Measurements from ENCODE around the gene GOLGA8M.
"Not testable (repeated sequence)": the region's sequence is repeated elsewhere in the genome, so short reads cannot be mapped to it uniquely, and the experiment has no call there.

Gene GOLGA8M

DNA sequence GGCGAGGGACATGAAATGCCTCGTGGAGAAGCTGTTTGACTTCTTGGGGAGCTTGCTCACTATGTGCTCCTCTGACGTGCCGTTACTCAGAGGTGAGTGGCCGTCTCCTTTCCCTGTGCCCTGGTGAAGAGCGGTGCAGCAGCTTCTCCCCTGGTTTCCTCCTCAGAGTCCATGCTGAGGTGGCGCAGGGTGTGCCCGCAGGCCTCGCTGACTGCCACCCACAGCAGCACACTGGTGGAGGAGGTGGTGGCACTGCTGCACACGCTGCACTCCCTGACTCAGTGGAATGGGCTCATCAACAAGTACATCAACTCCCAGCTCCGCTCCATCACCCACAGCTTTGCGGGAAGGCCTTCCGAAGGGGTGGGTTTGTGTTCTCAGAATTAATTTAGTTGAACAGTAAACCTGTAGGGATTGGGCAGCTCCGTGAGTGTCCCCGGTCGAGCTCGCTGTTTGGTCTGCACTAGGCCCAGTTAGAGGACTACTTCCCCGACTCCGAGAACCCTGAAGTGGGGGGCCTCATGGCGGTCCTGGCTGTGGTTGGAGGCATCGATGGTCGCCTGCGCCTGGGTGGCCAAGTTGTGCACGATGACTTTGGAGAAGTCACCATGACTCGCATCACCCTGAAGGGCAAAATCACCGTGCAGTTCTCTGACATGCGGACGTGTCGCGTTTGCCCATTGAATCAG, 56.7 kb downstream of the GOLGA8M start:
- DNase-seq, result not testable (repeated sequence)

DNA sequence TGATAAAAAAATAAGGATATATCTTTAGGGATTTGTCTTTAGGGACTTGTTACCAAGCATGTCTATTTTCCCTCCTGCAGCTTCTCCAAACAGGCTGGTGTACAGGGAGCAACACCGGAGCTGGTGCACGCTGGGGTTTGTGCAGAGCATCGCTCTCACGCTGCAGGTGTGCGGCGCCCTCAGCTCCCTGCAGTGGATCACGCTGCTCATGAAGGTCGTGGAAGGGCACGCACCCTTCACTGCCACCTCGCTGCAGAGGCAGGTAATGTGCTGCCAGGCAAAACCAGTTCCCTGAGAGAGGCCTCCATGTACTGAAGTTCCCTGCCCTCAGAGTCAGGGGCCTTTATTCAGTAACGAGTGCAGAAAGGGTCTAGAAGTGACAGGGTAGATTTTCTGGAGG, 58.0 kb downstream of the GOLGA8M start:
- not testable (repeated sequence) for DNase-seq

DNA sequence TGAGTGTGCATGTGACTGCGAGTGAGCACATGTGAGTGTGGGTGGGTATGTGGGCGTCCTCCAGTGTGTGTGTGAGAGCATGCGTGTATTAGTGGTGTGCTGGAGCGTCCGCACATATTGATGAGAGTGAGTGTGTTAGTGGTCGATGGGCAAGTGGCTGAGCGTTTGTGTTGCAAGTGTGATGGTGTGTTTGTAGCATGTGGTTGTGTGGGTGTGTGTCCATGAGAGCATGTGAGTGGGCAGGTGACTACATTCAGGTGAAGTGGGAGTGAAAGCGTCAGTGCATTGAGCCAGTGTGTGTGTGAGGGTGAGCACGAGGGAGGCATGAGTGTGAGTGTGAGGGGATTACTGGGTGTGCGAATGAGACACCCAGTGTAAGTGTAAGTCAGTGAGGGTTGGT, 59.7 kb downstream of the GOLGA8M start:
- DNase-seq, result not testable (repeated sequence)

All from CD4-positive, alpha-beta T cell treated with Interferon gamma for 1 hour (primary cell).